GM18507 (cell line): Measurements from ENCODE around the gene C17orf58.
"Not testable (repeated sequence)": the region's sequence is repeated elsewhere in the genome, so short reads cannot be mapped to it uniquely, and the experiment has no call there.

Source experiments
- DNase-seq: peaks from one replicate; pipeline ENCODE4 v3.0.0; 2011; ENCODE audit warnings: low read depth; ENCODE audit not compliant: insufficient read length; ENCODE audit errors: extremely low spot score
- FAIRE-seq: peaks from 2 replicates; lab custom pipeline; 2011; peaks lifted over from hg19 to GRCh38; lab: Jason Lieb, UNC

The C17orf58 gene

DNA sequence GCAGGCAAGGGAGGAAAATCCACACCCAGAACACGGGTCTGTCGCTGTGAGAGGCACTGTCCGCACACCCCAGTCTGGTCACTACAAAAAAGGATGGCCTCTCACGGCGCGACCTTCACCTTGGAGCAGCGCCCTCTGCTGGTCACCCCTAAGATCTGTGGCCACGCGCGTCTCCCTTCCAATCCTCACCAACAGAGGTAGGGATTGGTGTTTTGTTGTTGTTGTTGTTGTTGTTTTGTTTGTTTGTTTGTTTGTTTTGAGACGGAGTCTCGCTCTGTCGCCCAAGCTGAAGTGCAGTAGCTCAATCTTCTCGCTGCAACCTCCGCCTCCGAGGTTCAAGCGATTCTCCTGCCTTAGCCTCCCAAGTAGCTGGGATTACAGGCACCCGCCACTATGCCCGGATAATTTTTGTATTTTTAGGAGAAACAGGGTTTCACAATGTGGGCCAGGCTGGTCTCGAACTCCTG, 15.0 kb upstream of the C17orf58 start:
- no peak for DNase-seq
- no peak for FAIRE-seq

- DNase-seq, result no peak
- no peak for FAIRE-seq
Observed at GRCh38 chr17:68006797-68007196, 10.5 kb upstream of the C17orf58 start.

- DNase-seq (no peak), FAIRE-seq (no peak)
Observed at GRCh38 chr17:68004201-68004600, 7.9 kb upstream of the C17orf58 start.

DNA sequence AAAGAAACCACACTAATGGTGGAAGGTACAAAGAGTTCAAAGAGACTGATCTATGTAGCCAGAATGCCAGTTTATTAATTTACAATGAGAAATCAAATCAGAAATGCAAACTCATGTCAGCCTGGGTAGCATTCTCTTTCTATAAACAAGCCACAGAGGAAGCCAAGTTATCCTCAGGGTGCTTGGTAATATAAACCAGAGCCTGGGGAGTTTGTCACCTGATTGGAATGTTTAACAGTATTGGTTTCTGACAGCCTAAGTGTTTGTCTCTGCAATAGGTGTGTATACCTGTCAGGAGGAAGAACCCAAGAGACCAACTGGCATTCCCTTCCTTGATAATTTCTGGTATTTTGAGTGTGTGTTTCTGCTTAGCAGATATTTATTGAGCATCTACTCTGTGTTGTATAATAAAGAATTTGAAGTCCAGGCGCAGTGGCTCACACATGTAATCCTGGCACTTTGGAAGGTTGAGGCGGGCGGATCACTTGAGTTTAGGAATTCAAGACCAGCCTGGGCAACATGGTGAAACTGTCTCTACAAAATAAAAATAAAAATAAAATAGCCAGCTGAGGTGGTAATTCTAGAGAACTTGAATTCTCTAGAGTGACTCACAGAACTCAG, 3.1 kb upstream of the C17orf58 start:
- DNase-seq (no peak), FAIRE-seq (no peak)

- DNase-seq, result no peak
- no peak for FAIRE-seq
Observed at GRCh38 chr17:67998466-67998865, 2.2 kb upstream of the C17orf58 start.

DNA sequence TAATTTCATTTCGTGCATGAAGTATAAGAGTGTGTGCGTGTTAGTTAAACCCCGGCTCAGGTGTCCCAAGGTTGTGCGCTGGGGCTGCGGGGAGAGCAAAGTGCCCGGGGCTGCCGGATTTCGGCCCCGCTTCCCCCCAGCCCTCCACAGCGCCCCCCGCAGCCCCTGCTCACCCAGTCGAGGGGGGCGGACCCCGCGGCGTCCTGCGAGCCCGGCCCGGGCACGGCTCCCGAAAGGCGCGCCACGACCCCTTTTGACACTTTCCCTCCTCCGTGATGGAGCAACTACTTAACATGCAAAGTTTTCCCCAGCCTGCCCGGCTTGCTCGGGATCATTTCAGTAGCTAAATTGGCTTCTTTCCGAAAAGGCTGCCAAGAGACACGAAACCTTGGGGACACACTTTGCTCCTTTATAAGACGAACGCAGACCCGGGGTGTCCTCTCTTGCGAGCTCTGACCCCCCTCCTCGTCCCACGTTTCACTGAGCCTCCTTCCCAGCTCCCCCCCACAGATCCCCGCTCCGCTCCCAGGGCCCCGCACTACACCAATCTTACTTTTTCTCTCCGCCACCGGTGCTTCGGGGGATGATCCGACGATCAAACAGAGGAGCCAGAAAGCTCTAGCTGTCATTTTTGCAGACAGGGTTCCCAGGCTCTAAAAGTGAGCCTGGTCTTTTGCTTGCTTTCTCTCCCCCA, 552 bp downstream of the C17orf58 start:
- DNase-seq (no peak), FAIRE-seq (no peak)

DNA sequence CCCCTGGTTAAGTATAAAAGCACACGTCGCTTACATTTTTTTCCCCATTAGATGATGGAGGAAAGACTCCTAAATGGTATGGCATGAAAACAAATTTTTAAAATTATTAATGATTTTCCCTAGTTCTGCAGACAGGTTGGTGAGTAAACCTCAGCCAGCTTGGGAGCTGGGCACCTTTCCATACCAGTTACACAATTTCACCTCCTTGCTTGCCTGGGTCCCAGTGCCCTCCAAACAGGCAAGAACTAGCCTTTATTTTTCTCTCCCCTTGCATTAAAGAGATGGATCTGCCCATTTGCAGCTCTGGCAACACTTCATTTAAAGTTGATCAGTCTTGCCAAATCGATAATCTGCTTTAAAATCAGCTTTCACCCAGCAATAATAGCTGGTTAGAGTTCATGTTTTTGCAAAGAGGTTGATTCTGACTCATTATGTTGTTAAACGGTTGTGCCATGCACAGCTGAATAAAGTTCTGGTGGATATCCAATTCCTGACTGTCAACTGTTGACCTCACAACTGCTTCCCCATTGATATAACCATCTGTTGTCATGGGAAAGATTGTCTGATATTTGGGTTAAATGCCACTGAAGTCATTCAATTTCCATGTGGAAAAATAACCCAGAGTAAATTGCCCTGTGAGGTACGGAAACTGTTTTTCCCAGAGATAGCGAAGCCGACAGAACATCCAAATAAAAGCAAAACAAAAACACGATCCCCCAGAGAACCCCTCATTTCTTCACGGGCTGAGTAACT, 1.3 kb downstream of the C17orf58 start:
- FAIRE-seq (no peak), DNase-seq (no peak)

DNA sequence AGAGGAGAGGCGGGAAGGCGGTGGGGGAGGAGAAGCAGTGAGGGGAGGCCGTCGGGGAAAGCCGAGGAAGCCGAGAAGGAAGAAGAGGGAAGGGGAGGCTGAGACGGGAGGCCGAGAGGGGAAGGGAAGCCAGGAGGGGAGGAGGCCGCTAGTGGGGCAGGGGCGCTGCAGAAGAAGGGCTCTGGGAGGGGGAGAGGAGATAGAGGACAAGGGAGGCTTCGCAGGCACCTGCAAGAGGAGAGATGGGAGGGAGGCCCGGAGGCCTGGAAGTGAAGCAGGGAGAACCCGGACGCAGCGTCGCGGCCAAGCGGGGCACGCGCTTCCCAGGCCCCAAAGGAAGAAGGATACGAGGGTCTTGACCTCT, 2.3 kb downstream of the C17orf58 start:
- DNase-seq, result no peak
- no peak for FAIRE-seq

GRCh38 chr17:67993153-67993997, 2.9 kb downstream of the C17orf58 start:
- FAIRE-seq, result peak; percentile 68
- peak; percentile 72 for DNase-seq

- DNase-seq (no peak), FAIRE-seq (no peak)
Observed at GRCh38 chr17:67992548-67993152, 3.6 kb downstream of the C17orf58 start.

DNA sequence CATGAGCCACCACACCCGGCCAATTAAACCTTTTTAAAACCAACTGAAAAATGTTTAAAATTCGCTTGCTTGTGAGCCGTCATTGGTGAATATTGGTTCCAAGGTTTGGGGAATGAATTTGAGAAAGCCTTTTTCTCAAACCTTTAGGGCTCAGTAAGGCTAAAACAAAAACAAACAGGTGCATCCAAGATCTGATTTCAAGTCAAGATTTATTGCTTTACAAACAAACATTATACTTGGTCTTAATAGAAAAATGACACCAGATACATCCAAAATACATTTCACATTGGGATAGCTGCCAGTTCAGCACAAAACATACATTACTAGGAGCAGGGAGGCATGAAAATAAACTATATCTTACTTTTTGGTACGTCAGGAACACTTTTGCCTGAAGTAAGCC, 5.4 kb downstream of the C17orf58 start:
- DNase-seq (no peak), FAIRE-seq (no peak)

DNA sequence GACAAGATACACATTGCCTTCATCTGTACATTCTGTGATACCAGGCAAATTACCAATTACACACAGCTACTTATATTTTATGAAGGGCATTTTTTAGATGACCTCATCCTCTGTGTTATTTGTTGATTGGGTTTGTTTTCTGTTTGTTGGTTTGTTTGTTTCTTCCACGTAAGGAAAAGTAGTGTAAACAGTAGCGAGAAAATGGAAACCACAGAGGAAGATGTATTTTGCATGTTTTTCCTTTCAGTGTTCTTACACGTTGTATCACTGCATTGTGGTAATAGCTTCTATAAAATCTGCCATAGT, 12.9 kb downstream of the C17orf58 start:
- DNase-seq (no peak), FAIRE-seq (no peak)

- DNase-seq (no peak), FAIRE-seq (no peak)
Observed at GRCh38 chr17:67982686-67983382, 13.4 kb downstream of the C17orf58 start.

GRCh38 chr17:67982034-67982640, 14.1 kb downstream of the C17orf58 start:
- no peak for FAIRE-seq
- DNase-seq, result no peak

- FAIRE-seq, DNase-seq: not testable (repeated sequence)
Observed at GRCh38 chr17:67980883-67981282, 15.4 kb downstream of the C17orf58 start.

GRCh38 chr17:67980456-67980855, 15.8 kb downstream of the C17orf58 start:
- no peak for FAIRE-seq
- no peak for DNase-seq

DNA sequence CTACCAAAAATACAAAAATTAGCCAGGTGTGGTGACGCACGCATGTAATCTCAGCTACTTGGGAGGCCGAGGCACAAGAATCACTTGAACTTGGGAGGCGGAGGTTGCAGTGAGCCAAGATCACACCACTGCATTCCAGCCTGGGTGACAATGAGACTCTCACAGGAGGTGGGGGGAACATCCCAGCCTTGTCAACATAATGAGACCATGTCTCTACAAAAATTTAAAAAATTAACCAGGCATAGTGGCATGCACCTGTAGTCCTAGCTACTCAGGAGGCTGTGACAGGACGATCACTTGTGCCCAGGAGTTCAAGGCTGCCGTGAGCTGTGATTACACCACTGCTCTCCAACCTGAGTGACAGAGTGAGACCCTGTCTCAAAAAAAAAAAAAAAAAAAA, 20.0 kb downstream of the C17orf58 start:
- not testable (repeated sequence) for DNase-seq, FAIRE-seq

DNA sequence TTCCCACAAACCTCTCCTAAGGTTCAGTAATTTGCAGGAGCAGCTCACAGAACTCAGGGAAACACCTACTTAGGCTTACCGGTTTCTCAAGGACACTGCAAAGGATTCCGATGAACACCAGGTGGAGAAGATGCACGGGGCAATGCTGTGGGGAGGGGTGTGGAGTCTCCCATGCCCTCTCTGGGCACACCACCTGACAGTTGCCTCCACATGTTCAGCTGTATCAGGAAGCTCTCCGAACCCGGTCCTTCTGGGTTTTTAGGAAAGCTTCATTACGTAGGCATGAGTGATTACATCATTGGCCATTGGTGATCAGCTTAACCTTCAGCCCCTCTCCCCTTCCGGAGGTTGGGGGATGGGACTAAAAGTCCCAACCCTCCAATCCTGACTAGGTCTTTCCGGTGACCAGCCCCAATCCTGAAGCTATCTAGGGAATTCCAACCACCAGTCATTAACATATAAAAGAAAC, 21.6 kb downstream of the C17orf58 start:
- FAIRE-seq, result no peak
- DNase-seq, result no peak
